Activated CD4-positive, alpha-beta T cell treated with anti-CD3 and anti-CD28 coated beads for 36 hours (primary cell): Measurements from ENCODE around the gene RARS2. TPM values are rescaled to one million over a fixed set of nuclear protein-coding genes. Genes with fewer than 3 reads are reported as not detected.

Experiments used
- ATAC-seq: fragments of 200-7000 bp; cut with Tn5 transposase; one replicate; pipeline ENCODE4 v1.10.0; 2021; ENCODE audit warnings: mild to moderate bottlenecking, moderate library complexity
- CTCF ChIA-PET: fragments of 350-600 bp; sonication (Branson Sonifier 250); formaldehyde crosslinking; loops from one replicate; lab custom pipeline; 2021; ENCODE audit warnings: antibody characterized with exemption; lab: Charles Lee
- POLR2A ChIA-PET: fragments of 350-600 bp; sonication (Branson Sonifier 250); formaldehyde crosslinking; loops from one replicate; lab custom pipeline; 2021; ENCODE audit warnings: antibody characterized with exemption, inconsistent platforms; lab: Charles Lee
- DNase-seq: peaks from one replicate; pipeline ENCODE4 v3.0.0-alpha.2; 2020
- H3K27ac Mint-ChIP-seq: one replicate; pipeline ENCODE4 v1.8.0; 2021; ENCODE audit warnings: mixed read lengths
- H3K27me3 Mint-ChIP-seq: one replicate; pipeline ENCODE4 v1.8.0; 2021; ENCODE audit warnings: mixed read lengths
- H3K36me3 Mint-ChIP-seq: one replicate; pipeline ENCODE4 v1.8.0; 2021; ENCODE audit warnings: low read depth, mixed read lengths
- H3K4me1 Mint-ChIP-seq: one replicate; pipeline ENCODE4 v1.8.0; 2021; ENCODE audit warnings: mixed read lengths
- H3K4me3 Mint-ChIP-seq: one replicate; pipeline ENCODE4 v1.8.0; 2021; ENCODE audit warnings: mild to moderate bottlenecking, moderate library complexity, mixed read lengths
- H3K9me3 Mint-ChIP-seq: one replicate; pipeline ENCODE4 v1.8.0; 2021; ENCODE audit warnings: low read depth, mixed read lengths
- intact Hi-C, 2 experiments: fragments of 100-400 bp; cut with DNase I in 1 of 2; cut with micrococcal nuclease in 1 of 2; formaldehyde crosslinking; loops; one replicate each; pipeline versions ENCODE4 v1.14.2 to v1.15.1; 2022 to 2024; cut with DNase I, micrococcal nuclease
- total RNA-seq, 2 experiments: library from RNA; stranded (reverse); gene quantifications; one replicate each; pipeline ENCODE4 v1.2.3, GENCODE V29; 2021

The RARS2 gene
- total RNA-seq, 2 experiments from 2014 or later, result 20.8 to 24.7 TPM

DNA sequence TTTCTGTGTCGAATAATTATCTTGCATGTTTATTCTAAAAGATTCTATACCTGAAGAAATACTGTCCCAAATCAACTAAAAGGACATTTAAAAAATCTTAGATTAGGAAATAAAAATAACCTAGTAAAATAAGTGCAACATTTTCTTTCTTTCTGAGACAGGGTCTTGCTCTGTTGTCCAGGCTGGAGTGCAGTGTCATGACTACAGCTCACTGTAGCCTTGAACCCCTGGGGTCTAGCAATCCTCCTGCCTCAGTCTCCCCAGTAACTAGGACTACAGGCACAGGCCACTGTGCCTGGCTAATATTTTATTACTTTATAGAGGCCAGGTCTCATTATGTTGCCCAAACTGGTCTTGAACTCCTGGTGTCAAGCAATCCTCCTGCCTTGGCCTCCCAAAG is 48.7 kb downstream of the RARS2 start:
- Mint-ChIP-seq H3K4me3 (no peak overlapping the region), H3K36me3 (peaks cover 43% of the 10 kb centered on the region), H3K27ac (no peak overlapping the region), H3K27me3 (no peaks in the 10 kb centered on the region), H3K4me1 (peaks cover 3% of the 10 kb centered on the region), H3K9me3 (peaks cover 7% of the 10 kb centered on the region)
- DNase-seq, result no peak
- ATAC-seq, result no peak
- POLR2A ChIA-PET, result no interaction called here
- CTCF ChIA-PET, result no interaction called here
- intact Hi-C loops, result no loop called here

DNA sequence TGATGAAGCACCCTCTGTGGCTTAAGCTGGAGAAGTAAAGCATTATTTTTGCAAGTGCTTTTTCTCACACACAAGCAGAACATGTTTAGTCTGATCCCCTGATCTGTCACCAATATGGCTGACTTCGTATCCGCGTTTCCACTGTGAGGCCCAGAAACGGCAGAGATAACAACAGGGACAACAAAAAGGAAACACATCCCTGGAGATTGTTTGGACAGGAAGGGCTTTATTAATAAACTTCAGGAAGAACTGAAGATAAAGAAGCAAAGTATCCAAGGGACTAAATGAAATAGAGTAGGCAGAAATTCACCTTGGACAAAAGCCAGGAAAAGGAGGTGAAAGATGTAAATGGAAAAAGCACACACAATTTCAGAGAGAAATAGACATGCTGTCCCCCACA is 49.2 kb downstream of the RARS2 start:
- peaks cover 41% of the 10 kb centered on the region for H3K36me3 Mint-ChIP-seq
- ChIA-PET POLR2A (no interaction called here), CTCF (no interaction called here)
- intact Hi-C loops, result no loop called here
- DNase-seq (no peak), ATAC-seq (no peak)
- H3K27me3 Mint-ChIP-seq, result no peaks in the 10 kb centered on the region
- peaks cover 3% of the 10 kb centered on the region for H3K4me1 Mint-ChIP-seq
- H3K9me3 Mint-ChIP-seq, result peaks cover 7% of the 10 kb centered on the region
- H3K4me3 Mint-ChIP-seq, result no peak overlapping the region
- H3K27ac Mint-ChIP-seq, result no peak overlapping the region

DNA sequence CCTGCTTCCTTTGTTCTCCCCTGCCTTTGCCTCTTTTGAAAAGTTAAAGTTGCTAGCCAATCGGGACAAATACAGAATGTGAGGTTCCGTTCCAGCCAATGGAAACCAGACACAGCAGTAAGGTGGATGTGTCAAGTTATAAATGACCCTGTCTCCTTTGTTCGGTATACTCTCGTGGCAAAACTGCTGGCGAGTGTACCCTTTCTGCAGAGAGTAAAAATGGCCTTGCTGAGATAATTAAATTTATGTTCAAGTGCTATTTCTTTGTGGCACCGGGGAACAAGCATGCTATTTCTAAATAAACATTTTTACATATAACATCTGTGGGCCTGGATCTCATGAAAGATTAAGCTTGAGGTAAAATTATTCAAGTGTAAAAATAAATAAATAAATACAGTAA is 50.2 kb downstream of the RARS2 start:
- Mint-ChIP-seq H3K27ac (no peak overlapping the region), H3K4me1 (peaks cover 3% of the 10 kb centered on the region), H3K9me3 (peaks cover 7% of the 10 kb centered on the region), H3K4me3 (no peak overlapping the region), H3K36me3 (peaks cover 36% of the 10 kb centered on the region), H3K27me3 (no peaks in the 10 kb centered on the region)
- intact Hi-C loops, result no loop called here
- ATAC-seq, result no peak
- ChIA-PET POLR2A (no interaction called here), CTCF (no interaction called here)
- DNase-seq, result no peak

DNA sequence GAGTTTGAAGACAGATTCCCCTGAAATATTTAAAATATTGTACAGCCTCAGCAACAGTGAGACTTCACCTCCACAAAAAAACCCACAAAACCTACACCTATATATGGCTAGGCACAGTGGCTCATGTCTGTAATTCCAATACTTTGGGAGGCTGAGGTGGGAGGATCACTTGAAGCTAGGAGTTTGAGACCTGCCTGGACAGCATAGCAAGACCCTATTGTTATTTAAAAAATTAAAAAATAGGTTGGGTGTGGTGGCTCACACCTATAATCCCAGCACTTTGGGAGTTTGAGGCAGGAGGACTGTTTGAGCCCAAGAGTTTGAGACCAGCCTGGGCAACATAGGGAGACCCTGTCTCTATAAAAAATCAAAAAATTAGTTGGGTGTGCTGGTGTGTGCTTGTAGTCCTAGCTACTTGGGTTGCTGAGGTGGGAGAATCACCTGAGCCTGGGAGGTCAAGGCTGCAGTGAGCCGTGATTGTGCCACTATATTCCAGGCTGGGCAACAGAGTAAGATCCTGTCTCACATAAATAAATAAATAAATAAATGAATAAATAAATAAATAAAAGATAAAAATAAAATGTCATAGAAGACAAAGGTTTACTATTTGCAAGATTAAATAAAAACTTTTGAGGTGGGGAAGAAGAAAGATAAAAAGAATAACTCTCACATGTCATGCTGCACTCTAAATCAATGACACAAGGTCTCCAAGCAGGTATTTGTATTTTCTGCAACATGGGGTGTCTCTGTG is 51.1 kb downstream of the RARS2 start:
- DNase-seq, result no peak
- Mint-ChIP-seq H3K27me3 (no peaks in the 10 kb centered on the region), H3K4me3 (no peak overlapping the region), H3K4me1 (peaks cover 3% of the 10 kb centered on the region), H3K9me3 (peaks cover 7% of the 10 kb centered on the region), H3K36me3 (peaks cover 35% of the 10 kb centered on the region), H3K27ac (no peak overlapping the region)
- POLR2A ChIA-PET, result no interaction called here
- intact Hi-C loops, result no loop called here
- ATAC-seq, result no peak
- CTCF ChIA-PET, result interaction anchor here (1.8 kb wide), 1 partner anchor 45 kb away, joined by 3 read pairs; no protein-coding TSS in a partner anchor

DNA sequence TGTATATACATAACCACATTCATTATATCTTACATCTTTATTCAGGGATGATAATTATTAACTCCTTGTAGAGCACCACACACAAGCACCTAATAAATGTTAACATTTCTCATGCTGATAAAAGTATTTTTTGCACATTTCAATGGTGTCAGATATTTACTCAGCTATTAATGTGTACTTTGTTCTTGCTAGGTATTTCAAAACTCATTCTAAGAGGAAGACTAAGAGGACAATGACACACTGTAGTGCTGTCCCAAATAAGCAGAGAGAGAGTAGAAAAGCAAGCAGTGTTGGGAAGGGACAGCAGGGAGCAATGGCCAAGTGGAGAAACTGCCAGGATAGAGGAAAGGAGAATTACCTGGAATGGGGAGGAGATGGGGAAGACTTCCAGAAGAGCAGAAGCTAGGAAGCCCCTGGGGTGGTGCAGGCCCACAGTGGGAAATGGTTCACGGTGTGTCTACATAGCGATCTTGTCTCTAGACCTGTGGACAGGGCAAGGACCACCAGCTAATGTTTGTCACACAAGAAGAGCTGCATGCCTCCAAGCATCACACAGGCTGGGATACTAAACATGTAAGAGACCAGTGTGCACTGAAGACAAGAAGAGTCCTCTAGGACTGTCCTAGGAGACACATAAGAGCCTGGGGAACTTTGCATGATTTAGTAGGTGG is 55.3 kb downstream of the RARS2 start:
- intact Hi-C loops, result no loop called here
- DNase-seq (no peak), ATAC-seq (no peak)
- Mint-ChIP-seq H3K4me3 (no peak overlapping the region), H3K27ac (no peak overlapping the region), H3K4me1 (peaks cover 5% of the 10 kb centered on the region), H3K9me3 (peaks cover 3% of the 10 kb centered on the region), H3K27me3 (no peaks in the 10 kb centered on the region), H3K36me3 (peaks cover 15% of the 10 kb centered on the region)
- ChIA-PET CTCF (interaction anchor here (0.9 to 1.1 kb wide), 2 partner anchors 13 to 55 kb away, joined by 3 read pairs; no protein-coding TSS in a partner anchor), POLR2A (interaction anchor here (0.6 kb wide), 1 partner anchor 1373 kb away, joined by 3 read pairs; no protein-coding TSS in a partner anchor)

DNA sequence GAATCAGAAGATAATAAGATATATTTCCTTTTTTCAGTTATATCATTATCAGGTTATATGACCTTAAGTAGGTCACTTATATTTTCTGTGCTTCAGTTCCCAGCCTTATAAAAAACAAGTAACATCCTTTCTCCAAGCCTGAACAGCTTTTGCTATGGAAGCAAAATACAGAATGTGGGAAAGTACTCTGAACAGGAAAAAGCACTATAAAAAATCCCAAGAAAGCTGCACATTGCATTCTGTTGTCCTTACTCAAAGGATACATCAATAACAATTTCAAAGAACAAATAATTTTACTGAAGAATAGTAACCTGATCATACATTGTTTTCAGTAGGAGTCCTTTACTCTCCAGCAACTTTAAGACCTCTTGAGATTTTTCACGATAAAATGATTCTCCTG is 60.6 kb downstream of the RARS2 start:
- peaks cover 4% of the 10 kb centered on the region for H3K4me1 Mint-ChIP-seq
- no peak overlapping the region for H3K27ac Mint-ChIP-seq
- ATAC-seq (no peak), DNase-seq (no peak)
- POLR2A ChIA-PET, result no interaction called here
- no peaks in the 10 kb centered on the region for H3K9me3 Mint-ChIP-seq
- no peaks in the 10 kb centered on the region for H3K27me3 Mint-ChIP-seq
- peaks cover 30% of the 10 kb centered on the region for H3K36me3 Mint-ChIP-seq
- CTCF ChIA-PET, result no interaction called here
- intact Hi-C loops, result no loop called here
- H3K4me3 Mint-ChIP-seq, result no peak overlapping the region

DNA sequence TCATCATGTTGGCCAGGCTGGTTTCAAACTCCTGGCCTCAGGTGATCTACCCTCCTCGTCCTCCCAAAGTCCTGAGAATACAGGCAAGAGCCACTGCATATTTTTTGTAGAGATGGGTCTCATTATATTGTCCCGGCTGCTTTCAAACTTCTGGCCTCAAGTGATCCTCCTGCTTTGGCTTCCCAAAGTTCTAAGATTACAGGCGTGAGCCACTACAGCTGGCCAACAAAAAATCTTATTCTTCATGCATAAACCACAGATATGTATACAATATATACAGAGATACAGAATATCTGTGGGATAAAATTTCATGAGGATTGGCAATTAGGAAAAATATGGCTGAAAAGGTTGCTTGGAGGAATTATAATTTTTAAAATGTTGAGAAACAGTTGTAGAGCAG is 67.1 kb downstream of the RARS2 start:
- H3K27ac Mint-ChIP-seq, result no peak overlapping the region
- no peak for ATAC-seq
- H3K27me3 Mint-ChIP-seq, result no peaks in the 10 kb centered on the region
- intact Hi-C loops, result no loop called here
- peaks cover 35% of the 10 kb centered on the region for H3K36me3 Mint-ChIP-seq
- no peaks in the 10 kb centered on the region for H3K4me1 Mint-ChIP-seq
- no peak for DNase-seq
- ChIA-PET CTCF (interaction anchor here (1.0 kb wide), 1 partner anchor 15 kb away, joined by 3 read pairs; no protein-coding TSS in a partner anchor), POLR2A (no interaction called here)
- no peaks in the 10 kb centered on the region for H3K9me3 Mint-ChIP-seq
- no peak overlapping the region for H3K4me3 Mint-ChIP-seq

DNA sequence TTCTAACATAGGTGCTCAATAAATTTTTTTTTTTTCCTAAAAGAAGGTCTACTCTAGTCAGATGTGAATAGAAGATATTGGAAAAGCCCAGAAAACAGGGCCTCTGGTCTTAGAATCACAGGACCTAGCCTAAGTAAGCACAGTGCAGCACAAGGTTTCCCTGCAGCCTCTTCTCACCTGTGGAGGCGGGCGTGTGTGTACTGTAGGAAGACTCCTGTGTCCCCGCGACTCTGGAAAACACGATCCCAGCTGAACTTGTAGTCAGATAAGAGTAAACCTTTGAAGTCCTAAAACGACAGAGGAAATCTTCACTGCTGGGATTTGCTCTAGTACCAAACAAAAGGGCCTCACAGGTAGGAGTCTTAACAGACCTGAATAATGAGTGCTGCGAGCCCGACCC is 71.3 kb downstream of the RARS2 start:
- Mint-ChIP-seq H3K4me3 (no peak overlapping the region), H3K27ac (no peak overlapping the region), H3K36me3 (peaks cover 36% of the 10 kb centered on the region), H3K4me1 (peaks cover 5% of the 10 kb centered on the region), H3K9me3 (no peaks in the 10 kb centered on the region), H3K27me3 (no peaks in the 10 kb centered on the region)
- intact Hi-C loops, result no loop called here
- DNase-seq (no peak), ATAC-seq (no peak)
- ChIA-PET POLR2A (no interaction called here), CTCF (interaction anchor here (1.4 kb wide), 1 partner anchor 10 kb away, joined by 6 read pairs; no protein-coding TSS in a partner anchor)

DNA sequence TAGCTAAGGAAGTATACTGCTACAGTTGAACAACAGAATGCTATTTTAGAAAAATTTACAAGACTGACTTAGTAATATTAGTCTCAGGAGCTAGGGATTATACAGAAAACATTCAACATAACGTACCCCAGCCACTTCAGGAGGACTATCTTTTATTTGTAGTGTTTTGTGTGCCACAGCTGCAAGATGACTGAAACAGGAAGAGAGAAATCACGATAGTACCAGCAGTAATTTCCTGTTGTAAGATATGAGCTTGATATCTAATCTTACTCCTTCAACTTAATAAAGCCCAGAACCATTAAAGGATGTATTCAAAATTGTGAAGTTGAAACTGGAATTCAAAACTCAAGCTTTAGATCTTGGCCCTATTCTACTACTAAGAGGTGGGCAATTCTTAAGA is 75.0 kb downstream of the RARS2 start:
- DNase-seq, result no peak
- ChIA-PET CTCF (interaction anchor here (0.7 to 1.3 kb wide), 2 partner anchors 32 to 35 kb away, joined by 3 read pairs; no protein-coding TSS in a partner anchor), POLR2A (no interaction called here)
- intact Hi-C loops, result no loop called here
- Mint-ChIP-seq H3K27me3 (no peaks in the 10 kb centered on the region), H3K4me1 (peaks cover 5% of the 10 kb centered on the region), H3K4me3 (no peak overlapping the region), H3K9me3 (no peaks in the 10 kb centered on the region), H3K36me3 (peaks cover 43% of the 10 kb centered on the region), H3K27ac (no peak overlapping the region)
- no peak for ATAC-seq

DNA sequence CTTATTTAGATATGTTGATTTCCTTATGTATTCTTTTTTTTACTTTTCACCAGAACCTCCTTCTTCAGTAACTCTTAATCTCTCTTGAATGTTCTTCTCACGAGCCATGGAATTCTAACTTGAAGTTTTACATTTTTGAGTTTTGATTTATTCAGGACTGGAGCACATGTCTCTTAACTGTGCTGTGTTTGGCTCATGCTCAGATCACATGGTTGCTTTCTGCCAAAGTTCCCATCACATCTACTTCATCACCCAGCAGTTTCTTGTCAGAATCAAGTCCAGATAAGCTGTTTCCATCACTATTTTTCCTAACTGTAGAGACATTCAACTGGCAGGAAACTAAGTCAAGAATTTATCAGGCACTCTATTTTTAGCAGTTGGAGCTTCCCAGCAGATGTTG is 85.3 kb downstream of the RARS2 start:
- ATAC-seq (no peak), DNase-seq (no peak)
- Mint-ChIP-seq H3K27ac (peak overlapping the region; percentile 27), H3K27me3 (no peaks in the 10 kb centered on the region), H3K4me1 (peaks cover 3% of the 10 kb centered on the region), H3K36me3 (peaks cover 34% of the 10 kb centered on the region), H3K9me3 (no peaks in the 10 kb centered on the region), H3K4me3 (no peak overlapping the region)
- CTCF ChIA-PET, result interaction anchor here (0.9 to 2.4 kb wide), 2 partner anchors 8 to 10 kb away, joined by 3 to 6 read pairs; no protein-coding TSS in a partner anchor
- intact Hi-C loops, result no loop called here
- POLR2A ChIA-PET, result no interaction called here

DNA sequence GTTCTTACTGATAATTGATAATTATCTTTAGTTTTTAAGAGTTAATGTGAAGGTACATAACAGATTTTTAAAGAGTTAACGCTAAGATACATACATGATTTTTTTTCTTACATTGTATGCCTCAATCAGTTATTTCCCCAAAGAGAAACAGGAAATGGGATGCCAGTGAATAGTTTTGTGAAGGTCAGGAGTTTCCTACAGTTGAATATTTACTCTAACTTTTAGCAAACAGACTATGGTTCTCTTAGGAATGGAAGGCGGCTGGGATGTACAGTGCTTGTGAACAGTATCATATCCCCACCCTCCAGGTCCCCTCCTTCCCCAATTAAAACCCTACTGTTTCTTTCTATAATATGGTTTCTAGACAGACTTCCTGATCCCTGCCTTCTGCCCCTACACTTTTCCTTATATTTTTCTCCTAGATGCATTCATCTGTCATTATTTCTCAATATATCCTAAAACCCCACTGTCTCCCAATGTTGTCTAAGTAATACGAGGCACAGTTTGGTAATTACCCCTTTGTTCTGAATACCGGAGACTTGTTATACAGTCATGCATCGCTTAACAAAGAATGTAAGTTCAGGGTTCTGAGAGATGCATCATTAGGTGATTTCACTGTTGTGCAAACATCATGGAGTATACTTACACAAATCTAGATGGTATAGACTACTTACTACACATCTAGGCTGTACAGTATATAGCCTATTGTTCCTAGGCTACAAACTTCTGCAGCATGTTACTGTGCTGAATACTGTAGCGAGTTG is 87.8 kb downstream of the RARS2 start:
- ATAC-seq (no peak), DNase-seq (no peak)
- intact Hi-C loops, result no loop called here
- H3K4me3 Mint-ChIP-seq, result no peak overlapping the region
- H3K27ac Mint-ChIP-seq, result peak overlapping the region; percentile 12
- ChIA-PET CTCF (interaction anchor here (2.4 kb wide), 1 partner anchor 8 kb away, joined by 6 read pairs; no protein-coding TSS in a partner anchor), POLR2A (interaction anchor here (0.6 kb wide), 1 partner anchor 12 kb away, joined by 4 read pairs; no protein-coding TSS in a partner anchor)
- H3K27me3 Mint-ChIP-seq, result no peaks in the 10 kb centered on the region
- H3K4me1 Mint-ChIP-seq, result peaks cover 3% of the 10 kb centered on the region
- peaks cover 29% of the 10 kb centered on the region for H3K36me3 Mint-ChIP-seq
- H3K9me3 Mint-ChIP-seq, result no peaks in the 10 kb centered on the region
